ENCODE data around the gene SAP30BP.
A peak's percentile ranks its signal among the peaks of the same experiment; 100 is the strongest.

Gene SAP30BP

DNA sequence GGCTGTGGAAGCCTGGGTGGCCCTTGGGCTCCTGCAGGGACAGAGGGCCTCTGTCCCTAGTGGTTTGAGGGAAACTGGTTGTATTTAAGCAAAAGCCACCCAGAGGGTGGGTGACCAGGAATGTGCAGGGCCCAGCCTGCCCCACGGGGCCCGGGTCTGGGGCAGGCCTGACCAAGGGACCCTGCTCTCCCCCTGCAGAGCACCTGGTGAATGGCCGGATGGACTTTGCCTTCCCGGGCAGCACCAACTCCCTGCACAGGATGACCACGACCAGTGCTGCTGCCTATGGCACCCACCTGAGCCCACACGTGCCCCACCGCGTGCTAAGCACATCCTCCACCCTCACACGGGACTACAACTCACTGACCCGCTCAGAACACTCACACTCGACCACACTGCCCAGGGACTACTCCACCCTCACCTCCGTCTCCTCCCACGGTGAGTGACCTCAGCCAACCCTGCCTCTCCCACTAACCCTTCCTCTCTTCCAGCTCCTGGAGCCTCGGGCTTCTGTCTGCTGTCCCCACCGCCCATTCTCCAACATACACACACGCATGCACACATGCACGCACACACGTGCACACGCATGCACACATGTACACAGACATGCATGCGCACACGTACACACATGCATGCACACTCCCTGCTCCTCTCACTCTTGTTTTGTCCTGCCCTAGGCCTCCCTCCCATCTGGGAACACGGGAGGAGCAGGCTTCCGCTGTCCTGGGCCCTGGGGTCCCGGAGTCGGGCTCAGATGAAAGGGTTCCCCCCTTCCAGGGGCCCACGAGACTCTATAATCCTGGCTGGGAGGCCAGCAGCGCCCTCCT is 87.5 kb downstream of the SAP30BP start:
- H3K36me3 ChIP-seq: no peaks in the 10 kb centered on the region
- TF ChIP-seq, protein P1, sequence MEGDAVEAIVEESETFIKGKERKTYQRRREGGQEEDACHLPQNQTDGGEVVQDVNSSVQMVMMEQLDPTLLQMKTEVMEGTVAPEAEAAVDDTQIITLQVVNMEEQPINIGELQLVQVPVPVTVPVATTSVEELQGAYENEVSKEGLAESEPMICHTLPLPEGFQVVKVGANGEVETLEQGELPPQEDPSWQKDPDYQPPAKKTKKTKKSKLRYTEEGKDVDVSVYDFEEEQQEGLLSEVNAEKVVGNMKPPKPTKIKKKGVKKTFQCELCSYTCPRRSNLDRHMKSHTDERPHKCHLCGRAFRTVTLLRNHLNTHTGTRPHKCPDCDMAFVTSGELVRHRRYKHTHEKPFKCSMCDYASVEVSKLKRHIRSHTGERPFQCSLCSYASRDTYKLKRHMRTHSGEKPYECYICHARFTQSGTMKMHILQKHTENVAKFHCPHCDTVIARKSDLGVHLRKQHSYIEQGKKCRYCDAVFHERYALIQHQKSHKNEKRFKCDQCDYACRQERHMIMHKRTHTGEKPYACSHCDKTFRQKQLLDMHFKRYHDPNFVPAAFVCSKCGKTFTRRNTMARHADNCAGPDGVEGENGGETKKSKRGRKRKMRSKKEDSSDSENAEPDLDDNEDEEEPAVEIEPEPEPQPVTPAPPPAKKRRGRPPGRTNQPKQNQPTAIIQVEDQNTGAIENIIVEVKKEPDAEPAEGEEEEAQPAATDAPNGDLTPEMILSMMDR (IDR thresholded peaks at IDR 0.05; ENCODE audit: low read depth, low read length): no peak
- no peaks in the 10 kb centered on the region for H3K27me3 ChIP-seq
- H3K9me3 ChIP-seq: no peaks in the 10 kb centered on the region
- H3K4me3 ChIP-seq (ENCODE audit: low read depth, low read length): no peak overlapping the region
- no peaks in the 10 kb centered on the region; the same call in 1 of the 2 replicates for H3K4me1 ChIP-seq
- DNase-seq: no peak

DNA sequence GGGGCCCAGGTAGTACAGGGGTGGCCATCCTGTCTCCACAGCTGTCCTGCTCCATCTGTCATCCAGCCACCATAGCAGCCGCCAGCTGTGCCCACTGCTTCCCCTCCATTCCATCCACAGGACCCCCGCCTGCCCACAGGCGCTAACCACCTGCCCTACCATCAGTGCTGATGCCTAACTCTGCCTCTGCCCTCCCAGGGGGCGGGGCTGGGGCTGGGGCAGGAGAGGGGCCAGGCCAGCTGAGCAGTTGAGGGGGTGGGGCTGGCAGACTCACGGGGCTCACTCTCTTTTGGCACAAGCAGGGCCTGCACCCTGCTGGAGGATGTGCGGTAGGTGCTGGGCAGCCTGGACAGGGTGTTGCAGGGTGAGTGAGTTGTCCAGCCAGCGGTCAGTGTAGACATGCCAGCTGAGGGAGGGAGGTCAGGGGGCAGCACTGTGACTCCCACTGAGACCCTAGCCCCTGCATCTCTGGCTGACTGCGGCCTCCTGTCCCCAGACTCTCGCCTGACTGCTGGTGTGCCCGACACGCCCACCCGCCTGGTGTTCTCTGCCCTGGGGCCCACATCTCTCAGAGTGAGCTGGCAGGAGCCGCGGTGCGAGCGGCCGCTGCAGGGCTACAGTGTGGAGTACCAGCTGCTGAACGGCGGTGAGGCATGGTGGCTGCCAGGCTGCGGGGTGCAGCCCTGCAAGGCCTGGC is 88.2 kb downstream of the SAP30BP start:
- no peaks in the 10 kb centered on the region for H3K36me3 ChIP-seq
- TF ChIP-seq, protein P1 (IDR thresholded peaks at IDR 0.05; ENCODE audit: low read depth, low read length): no peak
- DNase-seq: peak; percentile 75

DNA sequence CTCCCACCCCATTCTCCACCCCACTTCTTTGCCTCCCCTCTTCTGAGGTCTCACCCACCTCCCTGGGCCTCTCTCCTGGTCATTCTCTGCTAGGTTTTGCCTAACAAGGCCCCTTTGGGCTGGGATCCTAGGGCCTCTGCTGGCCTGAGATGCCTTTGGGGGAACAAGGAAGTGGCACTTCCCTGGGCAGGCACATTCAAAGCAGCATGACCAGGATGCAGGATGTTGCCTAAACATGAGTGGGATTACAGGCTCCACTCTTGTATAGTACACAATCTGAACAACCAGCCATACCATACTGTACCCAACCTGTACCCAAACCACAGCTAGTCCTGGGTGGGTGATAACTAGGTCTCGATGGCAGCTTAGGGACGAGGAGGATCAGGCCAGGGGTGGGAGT is 88.9 kb downstream of the SAP30BP start:
- TF ChIP-seq, protein P1 (IDR thresholded peaks at IDR 0.05; ENCODE audit: low read depth, low read length): no peak
- no peak for DNase-seq
- no peaks in the 10 kb centered on the region for H3K27me3 ChIP-seq
- no peak overlapping the region for H3K4me3 ChIP-seq (ENCODE audit: low read depth, low read length)
- H3K36me3 ChIP-seq: no peaks in the 10 kb centered on the region
- H3K9me3 ChIP-seq: no peaks in the 10 kb centered on the region
- no peaks in the 10 kb centered on the region; the same call in 1 of the 2 replicates for H3K4me1 ChIP-seq

More for the DNA sequence above, 88.2 kb downstream of the SAP30BP start:
- no peaks in the 10 kb centered on the region for H3K27me3 ChIP-seq
- no peak overlapping the region for H3K4me3 ChIP-seq (ENCODE audit: low read depth, low read length)
- H3K9me3 ChIP-seq: no peaks in the 10 kb centered on the region
- no peaks in the 10 kb centered on the region; the same call in 1 of the 2 replicates for H3K4me1 ChIP-seq

DNA sequence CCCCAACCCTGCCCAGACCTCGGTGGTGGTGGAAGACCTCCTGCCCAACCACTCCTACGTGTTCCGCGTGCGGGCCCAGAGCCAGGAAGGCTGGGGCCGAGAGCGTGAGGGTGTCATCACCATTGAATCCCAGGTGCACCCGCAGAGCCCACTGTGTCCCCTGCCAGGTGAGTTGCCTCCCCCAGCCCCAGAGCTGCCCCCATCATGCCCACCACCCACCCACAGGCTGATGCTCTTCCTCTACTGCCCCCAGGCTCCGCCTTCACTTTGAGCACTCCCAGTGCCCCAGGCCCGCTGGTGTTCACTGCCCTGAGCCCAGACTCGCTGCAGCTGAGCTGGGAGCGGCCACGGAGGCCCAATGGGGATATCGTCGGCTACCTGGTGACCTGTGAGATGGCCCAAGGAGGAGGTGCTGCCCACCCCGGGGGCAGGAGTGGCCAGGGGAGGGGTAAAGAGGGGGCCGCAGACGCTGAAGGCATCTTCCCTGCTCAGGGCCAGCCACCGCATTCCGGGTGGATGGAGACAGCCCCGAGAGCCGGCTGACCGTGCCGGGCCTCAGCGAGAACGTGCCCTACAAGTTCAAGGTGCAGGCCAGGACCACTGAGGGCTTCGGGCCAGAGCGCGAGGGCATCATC is 89.4 kb downstream of the SAP30BP start:
- Histone ChIP-seq H3K27me3 (no peaks in the 10 kb centered on the region), H3K4me1 (no peaks in the 10 kb centered on the region; the same call in 1 of the 2 replicates), H3K36me3 (no peaks in the 10 kb centered on the region)

DNA sequence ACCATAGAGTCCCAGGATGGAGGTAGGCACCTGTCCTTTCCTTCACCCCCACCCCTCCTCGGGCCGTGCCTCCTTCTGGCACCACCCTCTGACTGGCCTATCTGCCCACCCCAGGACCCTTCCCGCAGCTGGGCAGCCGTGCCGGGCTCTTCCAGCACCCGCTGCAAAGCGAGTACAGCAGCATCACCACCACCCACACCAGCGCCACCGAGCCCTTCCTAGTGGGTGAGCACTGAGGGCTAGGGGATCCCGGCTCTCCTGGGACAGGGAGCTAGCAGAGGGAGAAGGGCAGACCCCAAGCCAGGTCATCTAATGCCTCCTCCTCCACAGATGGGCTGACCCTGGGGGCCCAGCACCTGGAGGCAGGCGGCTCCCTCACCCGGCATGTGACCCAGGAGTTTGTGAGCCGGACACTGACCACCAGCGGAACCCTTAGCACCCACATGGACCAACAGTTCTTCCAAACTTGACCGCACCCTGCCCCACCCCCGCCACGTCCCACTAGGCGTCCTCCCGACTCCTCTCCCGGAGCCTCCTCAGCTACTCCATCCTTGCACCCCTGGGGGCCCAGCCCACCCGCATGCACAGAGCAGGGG is 90.0 kb downstream of the SAP30BP start:
- TF ChIP-seq, protein P1 (IDR thresholded peaks at IDR 0.05; ENCODE audit: low read depth, low read length): no peak

More for the DNA sequence above, 89.4 kb downstream of the SAP30BP start:
- TF ChIP-seq, protein P1 (IDR thresholded peaks at IDR 0.05; ENCODE audit: low read depth, low read length): no peak
- no peak for DNase-seq
- no peak overlapping the region for H3K4me3 ChIP-seq (ENCODE audit: low read depth, low read length)
- H3K9me3 ChIP-seq: no peaks in the 10 kb centered on the region

More for the DNA sequence above, 90.0 kb downstream of the SAP30BP start:
- Histone ChIP-seq H3K36me3 (no peaks in the 10 kb centered on the region), H3K4me1 (no peaks in the 10 kb centered on the region; the same call in 1 of the 2 replicates), H3K4me3 (ENCODE audit: low read depth, low read length) (no peak overlapping the region), H3K27me3 (no peaks in the 10 kb centered on the region), H3K9me3 (no peaks in the 10 kb centered on the region)
- DNase-seq: no peak

Measured in BE2C (cell line).